K562 (cell line): ENCODE data around the gene GREB1. TPM values are rescaled to one million over a fixed set of nuclear protein-coding genes. Genes with fewer than 3 reads are reported as not detected.

ENCODE experiments used
- CBX2 ChIP-seq: fragments of 200-600 bp; sonication (generic); IDR thresholded peaks from one replicate; pipeline ENCODE4 v1.6.1; 2012; ENCODE audit warnings: mild to moderate bottlenecking, low read length, inconsistent platforms; ENCODE audit not compliant: insufficient read depth, poor library complexity, severe bottlenecking
- CREBBP ChIP-seq: IDR thresholded peaks from one replicate; pipeline ENCODE4 v1.6.1; 2012; ENCODE audit warnings: low read depth, mild to moderate bottlenecking, control low read depth, inconsistent platforms, low read length
- CTCFL ChIP-seq: IDR thresholded peaks from 2 replicates; pipeline ENCODE4 v1.6.1; 2011; ENCODE audit warnings: borderline replicate concordance, low read depth, mild to moderate bottlenecking, moderate library complexity, low read length; ENCODE audit not compliant: insufficient read depth, poor library complexity, severe bottlenecking
- HDGF ChIP-seq: fragments of 450-650 bp; IDR thresholded peaks from 2 replicates; pipeline ENCODE4 v1.6.1; 2016
- MED1 ChIP-seq: sonication (generic); formaldehyde crosslinking; IDR thresholded peaks from 2 replicates; pipeline ENCODE4 v1.8.1; 2023; ENCODE audit warnings: missing genetic modification reagents, borderline replicate concordance
- NR2C1 ChIP-seq, 2 experiments: fragments of 450-650 bp; IDR thresholded peaks; 2 replicates each; pipeline ENCODE4 v1.6.1; 2017; ENCODE audit warnings: mild to moderate bottlenecking in 2 of 2, antibody characterized with exemption in 1 of 2, inconsistent platforms in 1 of 2, missing compliant biosample characterization in 1 of 2, missing genetic modification characterization in 1 of 2
- PCBP1 ChIP-seq: fragments of 200-400 bp; formaldehyde crosslinking; IDR thresholded peaks from 2 replicates; pipeline ENCODE4 v1.6.1; 2018; ENCODE audit warnings: mild to moderate bottlenecking, low read depth, low read length; ENCODE audit not compliant: poor library complexity, severe bottlenecking
- PYGO2 ChIP-seq: fragments of 450-650 bp; IDR thresholded peaks from 2 replicates; pipeline ENCODE4 v1.6.1; 2016; ENCODE audit warnings: mild to moderate bottlenecking, missing genetic modification characterization, moderate library complexity, missing compliant biosample characterization
- TRIM24 ChIP-seq, 2 experiments: fragments of 450-650 bp; IDR thresholded peaks; 2 replicates each; pipeline ENCODE4 v1.6.1; 2016
- ZBED1 ChIP-seq: IDR thresholded peaks from 2 replicates; pipeline ENCODE4 v1.6.1; 2014
- ZNF280A ChIP-seq: fragments of 450-650 bp; IDR thresholded peaks from 2 replicates; pipeline ENCODE4 v1.6.1; 2018; ENCODE audit warnings: mild to moderate bottlenecking, low read depth; ENCODE audit not compliant: partially characterized antibody
- ZNF589 ChIP-seq: fragments of 200-800 bp; sonication (Bioruptor generic); IDR thresholded peaks from 2 replicates; pipeline ENCODE4 v1.6.1; 2016; ENCODE audit warnings: low read depth, missing genetic modification characterization, missing compliant biosample characterization
- polyA plus RNA-seq, 8 experiments: library from polyadenylated mRNA; depleted of rRNA in 4 of 8; stranded (reverse) in 5 of 8; unstranded in 3 of 8; fragments of >200 nt; fragmentation: Nextera tagmentation in 2 of 8; fragmentation: Illumina TruSeq in 1 of 8; extraction: Ambion mirVana in 2 of 8; extraction: Trizol in 1 of 8; gene quantifications; 2 replicates each; pipeline versions ENCODE4 v1.2.1 to v1.2.3, GENCODE V29; 2011 to 2014; ENCODE audit warnings: inconsistent platforms in 1 of 8, missing spikeins in 1 of 8
- total RNA-seq, 7 experiments: library from RNA; depleted of rRNA in 6 of 7; stranded (reverse); fragments of >200 nt in 6 of 7; fragmentation: Illumina TruSeq in 2 of 7; extraction: Trizol in 2 of 7; gene quantifications; 2 replicates each; pipeline versions ENCODE4 v1.2.1 to v1.2.3, GENCODE V29; 2011 to 2021; ENCODE audit warnings: low replicate concordance in 1 of 7
- TF ChIP-seq, protein P1 (sequence below), 2 experiments: fragments of 450-650 bp in 1 of 2; sonication (generic) in 1 of 2; formaldehyde crosslinking; conservative IDR thresholded peaks; 2 replicates each; pipeline versions ENCODE4 v1.4.0 to v1.8.1; 2020 to 2022; ENCODE audit warnings: mild to moderate bottlenecking in 1 of 2, missing genetic modification reagents in 1 of 2
- TF ChIP-seq, protein P2 (sequence below): fragments of 450-650 bp; IDR thresholded peaks from 2 replicates; pipeline ENCODE4 v1.6.1; 2016; ENCODE audit warnings: low read depth

Gene GREB1
- total and polyA plus RNA-seq, 9 of the 15 experiments (the other 6 are each of a cell fraction or from before 2014, with no cell fraction given) = 0.04 to 0.86 (median 0.10) TPM; not detected in 1

DNA sequence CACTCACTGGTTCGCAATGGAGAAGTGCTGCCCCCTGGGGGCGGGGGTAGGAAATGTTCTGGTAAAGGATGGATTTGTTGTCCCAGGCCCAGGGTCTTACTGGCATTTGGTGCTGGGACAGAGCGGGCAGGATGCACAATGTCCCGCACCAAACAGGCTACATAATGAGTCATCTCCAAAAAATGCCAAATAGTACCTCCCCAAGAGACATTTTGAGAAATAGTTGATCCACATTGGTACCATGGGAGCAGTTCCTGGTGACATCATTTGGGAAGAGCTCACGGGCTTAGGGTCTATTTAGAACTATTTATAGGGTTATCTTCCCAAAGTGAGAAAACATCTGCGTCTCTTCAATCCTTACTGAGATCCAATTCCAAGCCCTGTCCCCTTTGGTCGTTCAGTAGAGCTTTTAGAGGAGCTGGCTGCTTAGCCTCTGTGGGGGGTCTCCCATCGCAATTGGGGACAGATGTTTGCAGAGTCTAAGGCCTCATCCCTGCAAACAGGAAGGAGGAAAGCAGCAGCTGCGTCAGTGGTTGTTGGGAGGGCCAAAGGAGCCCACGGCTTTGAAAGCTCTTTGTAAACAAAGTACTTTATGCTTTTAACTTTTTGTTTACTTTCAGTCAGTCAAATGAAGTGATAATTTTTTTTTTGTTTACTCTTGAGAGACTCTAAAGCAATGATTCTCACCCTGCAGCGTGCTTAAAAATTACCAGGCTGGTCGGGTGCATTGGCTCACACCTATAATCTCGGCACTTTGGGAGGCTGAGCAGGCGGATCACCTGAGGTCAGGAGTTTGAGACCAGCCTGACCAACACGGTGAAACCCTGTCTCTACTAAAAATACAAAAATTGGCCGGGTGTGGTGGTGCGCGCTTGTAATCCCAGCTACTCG, 49.3 kb downstream of the GREB1 start (continued):
- no peak for TF ChIP-seq ZNF280A
- TF ChIP-seq NR2C1 (IDR thresholded peaks at IDR 0.05) = no peak
- no peak for TF ChIP-seq NR2C1 (tag; IDR thresholded peaks at IDR 0.05)
- no peak for TF ChIP-seq MED1 (CRISPR knock-in tag)
- TF ChIP-seq CBX2 = no peak
- TF ChIP-seq, protein P1, sequence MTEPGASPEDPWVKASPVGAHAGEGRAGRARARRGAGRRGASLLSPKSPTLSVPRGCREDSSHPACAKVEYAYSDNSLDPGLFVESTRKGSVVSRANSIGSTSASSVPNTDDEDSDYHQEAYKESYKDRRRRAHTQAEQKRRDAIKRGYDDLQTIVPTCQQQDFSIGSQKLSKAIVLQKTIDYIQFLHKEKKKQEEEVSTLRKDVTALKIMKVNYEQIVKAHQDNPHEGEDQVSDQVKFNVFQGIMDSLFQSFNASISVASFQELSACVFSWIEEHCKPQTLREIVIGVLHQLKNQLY (CRISPR knock-in tag; conservative IDR thresholded peaks at IDR 0.05) = no peak
- TF ChIP-seq HDGF = no peak
- TF ChIP-seq ZNF589 (CRISPR knock-in tag) = no peak
- no peak for TF ChIP-seq PYGO2 (tag)
- TF ChIP-seq, protein P2, sequence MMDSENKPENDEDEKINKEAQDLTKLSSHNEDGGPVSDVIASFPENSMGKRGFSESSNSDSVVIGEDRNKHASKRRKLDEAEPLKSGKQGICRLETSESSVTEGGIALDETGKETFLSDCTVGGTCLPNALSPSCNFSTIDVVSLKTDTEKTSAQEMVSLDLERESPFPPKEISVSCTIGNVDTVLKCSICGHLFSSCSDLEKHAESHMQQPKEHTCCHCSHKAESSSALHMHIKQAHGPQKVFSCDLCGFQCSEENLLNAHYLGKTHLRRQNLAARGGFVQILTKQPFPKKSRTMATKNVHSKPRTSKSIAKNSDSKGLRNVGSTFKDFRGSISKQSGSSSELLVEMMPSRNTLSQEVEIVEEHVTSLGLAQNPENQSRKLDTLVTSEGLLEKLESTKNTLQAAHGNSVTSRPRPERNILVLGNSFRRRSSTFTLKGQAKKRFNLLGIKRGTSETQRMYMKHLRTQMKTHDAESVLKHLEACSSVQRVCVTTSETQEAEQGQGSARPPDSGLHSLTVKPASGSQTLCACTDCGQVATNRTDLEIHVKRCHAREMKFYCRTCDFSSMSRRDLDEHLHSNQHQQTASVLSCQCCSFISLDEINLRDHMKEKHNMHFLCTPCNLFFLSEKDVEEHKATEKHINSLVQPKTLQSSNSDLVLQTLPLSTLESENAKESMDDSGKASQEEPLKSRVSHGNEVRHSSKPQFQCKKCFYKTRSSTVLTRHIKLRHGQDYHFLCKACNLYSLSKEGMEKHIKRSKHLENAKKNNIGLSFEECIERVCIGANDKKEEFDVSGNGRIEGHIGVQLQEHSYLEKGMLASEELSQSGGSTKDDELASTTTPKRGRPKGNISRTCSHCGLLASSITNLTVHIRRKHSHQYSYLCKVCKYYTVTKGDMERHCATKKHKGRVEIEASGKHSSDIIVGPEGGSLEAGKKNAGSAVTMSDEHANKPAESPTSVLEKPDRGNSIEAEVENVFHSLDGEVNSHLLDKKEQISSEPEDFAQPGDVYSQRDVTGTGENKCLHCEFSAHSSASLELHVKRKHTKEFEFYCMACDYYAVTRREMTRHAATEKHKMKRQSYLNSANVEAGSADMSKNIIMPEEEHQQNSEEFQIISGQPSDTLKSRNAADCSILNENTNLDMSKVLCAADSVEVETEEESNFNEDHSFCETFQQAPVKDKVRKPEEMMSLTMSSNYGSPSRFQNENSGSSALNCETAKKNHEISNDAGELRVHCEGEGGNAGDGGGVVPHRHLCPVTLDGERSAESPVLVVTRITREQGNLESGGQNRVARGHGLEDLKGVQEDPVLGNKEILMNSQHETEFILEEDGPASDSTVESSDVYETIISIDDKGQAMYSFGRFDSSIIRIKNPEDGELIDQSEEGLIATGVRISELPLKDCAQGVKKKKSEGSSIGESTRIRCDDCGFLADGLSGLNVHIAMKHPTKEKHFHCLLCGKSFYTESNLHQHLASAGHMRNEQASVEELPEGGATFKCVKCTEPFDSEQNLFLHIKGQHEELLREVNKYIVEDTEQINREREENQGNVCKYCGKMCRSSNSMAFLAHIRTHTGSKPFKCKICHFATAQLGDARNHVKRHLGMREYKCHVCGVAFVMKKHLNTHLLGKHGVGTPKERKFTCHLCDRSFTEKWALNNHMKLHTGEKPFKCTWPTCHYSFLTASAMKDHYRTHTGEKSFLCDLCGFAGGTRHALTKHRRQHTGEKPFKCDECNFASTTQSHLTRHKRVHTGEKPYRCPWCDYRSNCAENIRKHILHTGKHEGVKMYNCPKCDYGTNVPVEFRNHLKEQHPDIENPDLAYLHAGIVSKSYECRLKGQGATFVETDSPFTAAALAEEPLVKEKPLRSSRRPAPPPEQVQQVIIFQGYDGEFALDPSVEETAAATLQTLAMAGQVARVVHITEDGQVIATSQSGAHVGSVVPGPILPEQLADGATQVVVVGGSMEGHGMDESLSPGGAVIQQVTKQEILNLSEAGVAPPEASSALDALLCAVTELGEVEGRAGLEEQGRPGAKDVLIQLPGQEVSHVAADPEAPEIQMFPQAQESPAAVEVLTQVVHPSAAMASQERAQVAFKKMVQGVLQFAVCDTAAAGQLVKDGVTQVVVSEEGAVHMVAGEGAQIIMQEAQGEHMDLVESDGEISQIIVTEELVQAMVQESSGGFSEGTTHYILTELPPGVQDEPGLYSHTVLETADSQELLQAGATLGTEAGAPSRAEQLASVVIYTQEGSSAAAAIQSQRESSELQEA = no peak
- TF ChIP-seq ZBED1 = no peak
- TF ChIP-seq CTCFL = peak; percentile 63
- TF ChIP-seq TRIM24 (IDR thresholded peaks at IDR 0.05) = no peak
- TF ChIP-seq CREBBP = no peak
- TF ChIP-seq PCBP1 = no peak
